Omental fat pad (tissue), 4 donors: ENCODE measurements around the gene RTN4. TPM values are rescaled to one million over a fixed set of nuclear protein-coding genes. Genes with fewer than 3 reads are reported as not detected.
"Not testable (repeated sequence)": the region's sequence is repeated elsewhere in the genome, so short reads cannot be mapped to it uniquely, and the experiment has no call there.

Source experiments
- ATAC-seq: fragments of 150-250 bp; one replicate; pipeline ENCODE4 v1.9.1; 2016; ENCODE audit warnings: mild to moderate bottlenecking, moderate library complexity; ENCODE audit not compliant: low FRiP score
- DNase-seq: peaks from one replicate; pipeline ENCODE4 v3.0.0-alpha.2; 2019; ENCODE audit warnings: low spot score
- total RNA-seq, 4 donors: library from RNA; depleted of rRNA; stranded (reverse); fragments of >200 nt; gene quantifications; one replicate each; pipeline ENCODE4 v1.1.0, GENCODE V29; 2016
- TF ChIP-seq, protein P1 (sequence below), 3 donors: fragments of 450-650 bp; IDR thresholded peaks; one replicate each; pipeline ENCODE4 v1.5.1; 2016 to 2017; ENCODE audit warnings: antibody characterized with exemption in 3 of 3, mild to moderate bottlenecking in 3 of 3, moderate library complexity in 2 of 3

RTN4 gene
- total RNA-seq, 4 donors from 2014 or later: 308 to 566 (median 400) TPM

DNA sequence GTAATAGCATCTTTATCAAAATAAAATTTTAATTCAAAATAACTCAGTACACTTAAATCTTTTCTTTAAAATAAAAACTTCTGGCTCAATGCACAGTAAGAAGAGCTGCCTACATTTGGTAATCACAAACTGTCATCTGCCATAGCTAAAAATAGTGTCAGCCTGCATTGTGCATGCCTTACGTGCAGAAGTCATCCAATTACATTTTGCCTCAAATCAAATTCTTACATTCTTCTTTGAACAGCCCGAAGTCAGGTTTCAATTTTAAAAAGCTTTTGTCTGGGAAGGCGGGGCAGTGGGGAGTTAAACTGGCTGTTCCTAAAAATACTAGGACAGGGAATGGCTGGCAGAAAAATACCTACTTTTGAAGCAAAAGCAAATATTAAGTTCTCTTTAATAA lies 51.1 kb downstream of the RTN4 start:
- TF ChIP-seq, protein P1, sequence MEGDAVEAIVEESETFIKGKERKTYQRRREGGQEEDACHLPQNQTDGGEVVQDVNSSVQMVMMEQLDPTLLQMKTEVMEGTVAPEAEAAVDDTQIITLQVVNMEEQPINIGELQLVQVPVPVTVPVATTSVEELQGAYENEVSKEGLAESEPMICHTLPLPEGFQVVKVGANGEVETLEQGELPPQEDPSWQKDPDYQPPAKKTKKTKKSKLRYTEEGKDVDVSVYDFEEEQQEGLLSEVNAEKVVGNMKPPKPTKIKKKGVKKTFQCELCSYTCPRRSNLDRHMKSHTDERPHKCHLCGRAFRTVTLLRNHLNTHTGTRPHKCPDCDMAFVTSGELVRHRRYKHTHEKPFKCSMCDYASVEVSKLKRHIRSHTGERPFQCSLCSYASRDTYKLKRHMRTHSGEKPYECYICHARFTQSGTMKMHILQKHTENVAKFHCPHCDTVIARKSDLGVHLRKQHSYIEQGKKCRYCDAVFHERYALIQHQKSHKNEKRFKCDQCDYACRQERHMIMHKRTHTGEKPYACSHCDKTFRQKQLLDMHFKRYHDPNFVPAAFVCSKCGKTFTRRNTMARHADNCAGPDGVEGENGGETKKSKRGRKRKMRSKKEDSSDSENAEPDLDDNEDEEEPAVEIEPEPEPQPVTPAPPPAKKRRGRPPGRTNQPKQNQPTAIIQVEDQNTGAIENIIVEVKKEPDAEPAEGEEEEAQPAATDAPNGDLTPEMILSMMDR (IDR thresholded peaks at IDR 0.05): no peak
- peak; percentile 37 for ATAC-seq
- no peak for DNase-seq

DNA sequence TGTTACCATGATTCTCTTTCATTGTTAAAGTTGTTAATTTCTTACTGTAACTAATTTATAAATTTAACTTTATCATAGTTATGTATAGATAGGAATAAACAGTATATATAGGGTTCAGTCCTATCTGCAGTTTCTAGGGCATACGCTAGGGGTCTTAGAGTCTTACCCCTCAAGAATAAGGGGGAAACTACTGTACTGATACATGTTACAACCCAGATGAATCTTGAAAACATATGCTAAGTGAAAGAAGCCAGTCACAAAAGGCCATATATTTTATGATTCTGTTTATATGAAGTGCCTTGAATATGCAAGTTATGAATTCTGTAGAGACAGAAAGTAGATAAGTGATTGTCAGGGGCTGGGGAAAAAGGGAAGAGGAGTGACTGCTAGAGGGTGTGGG lies 52.4 kb downstream of the RTN4 start:
- no peak for DNase-seq
- no peak for ATAC-seq
- TF ChIP-seq, protein P1 (IDR thresholded peaks at IDR 0.05): no peak

DNA sequence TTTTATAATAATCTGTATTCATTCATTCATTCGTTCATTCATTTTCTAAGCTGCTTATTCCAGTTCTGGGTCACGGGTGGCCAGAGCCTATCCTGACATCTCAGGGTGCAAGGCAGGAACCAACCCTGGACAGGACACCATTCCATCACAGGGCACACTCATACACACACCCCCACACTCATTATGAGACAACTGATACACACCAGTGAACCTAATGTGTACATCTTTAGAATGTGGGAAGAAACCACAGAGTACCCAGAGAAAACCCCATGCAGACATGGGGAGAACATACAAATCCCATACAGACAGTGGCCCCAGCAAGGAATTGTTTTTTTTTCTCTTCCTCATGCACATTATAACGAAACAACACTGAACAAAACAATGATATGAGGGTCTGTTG lies 54.7 kb downstream of the RTN4 start:
- no peak for DNase-seq
- TF ChIP-seq, protein P1 (IDR thresholded peaks at IDR 0.05): no peak

DNA sequence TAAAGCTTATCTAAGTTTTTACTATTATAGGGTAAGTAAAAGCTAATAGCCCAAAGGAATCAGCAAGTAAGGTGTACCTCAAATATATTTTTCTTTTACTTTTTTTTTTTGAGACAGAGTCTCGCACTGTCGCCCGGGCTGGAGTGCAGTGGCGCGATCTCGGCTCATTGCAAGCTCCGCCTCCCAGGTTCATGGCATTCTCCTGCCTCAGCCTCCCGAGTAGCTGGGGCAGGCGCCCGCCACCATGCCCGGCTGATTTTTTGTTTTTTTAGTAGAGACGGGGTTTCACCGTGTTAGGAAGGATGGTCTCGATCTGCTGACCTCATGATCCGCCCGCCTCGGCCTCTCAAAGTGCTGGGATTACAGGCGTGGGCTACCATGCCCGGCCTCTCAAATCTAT lies 59.6 kb downstream of the RTN4 start:
- ATAC-seq, DNase-seq: not testable (repeated sequence)

More for the DNA sequence above, 54.7 kb downstream of the RTN4 start:
- no peak for ATAC-seq

DNA sequence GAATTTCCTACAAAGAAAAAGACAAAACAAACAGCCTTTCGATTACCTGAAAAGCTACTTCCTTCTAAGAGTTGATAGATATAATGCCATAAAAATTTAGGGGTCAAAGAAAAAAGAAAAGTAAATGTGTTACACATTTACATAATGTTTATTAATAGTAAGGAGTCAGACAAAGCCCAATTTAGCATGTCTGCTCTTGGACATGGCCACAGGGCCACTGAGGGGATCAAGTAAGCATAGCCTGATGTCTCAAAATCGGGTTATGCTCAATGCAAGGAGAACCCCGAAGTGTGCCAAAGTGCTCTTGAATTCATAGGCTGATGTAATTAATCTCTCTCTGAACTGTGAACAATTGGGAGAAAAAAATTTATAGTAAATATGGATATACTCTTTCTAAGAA lies 61.6 kb downstream of the RTN4 start:
- no peak for ATAC-seq
- TF ChIP-seq, protein P1 (IDR thresholded peaks at IDR 0.05): no peak
- DNase-seq: no peak

DNA sequence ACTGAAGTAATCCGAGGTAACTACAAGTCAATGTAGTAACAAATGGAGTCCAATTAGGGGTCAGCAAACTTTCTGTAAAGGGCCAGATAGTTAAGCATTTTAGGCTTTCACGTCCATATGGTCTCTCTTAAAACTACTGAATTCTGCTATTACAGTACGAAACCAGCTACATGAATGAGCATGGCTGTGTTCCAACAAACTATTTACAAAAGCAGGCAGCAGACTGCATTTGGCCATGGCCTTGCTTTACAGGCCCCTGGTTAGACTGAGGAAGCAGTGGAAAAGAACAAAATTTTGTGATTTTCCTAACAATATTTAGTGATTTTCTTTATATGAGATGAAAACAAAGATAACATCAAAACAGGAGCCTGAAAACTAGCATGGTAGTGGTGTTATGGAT lies 64.0 kb downstream of the RTN4 start:
- no peak for DNase-seq
- no peak for ATAC-seq
- TF ChIP-seq, protein P1 (IDR thresholded peaks at IDR 0.05): no peak

DNA sequence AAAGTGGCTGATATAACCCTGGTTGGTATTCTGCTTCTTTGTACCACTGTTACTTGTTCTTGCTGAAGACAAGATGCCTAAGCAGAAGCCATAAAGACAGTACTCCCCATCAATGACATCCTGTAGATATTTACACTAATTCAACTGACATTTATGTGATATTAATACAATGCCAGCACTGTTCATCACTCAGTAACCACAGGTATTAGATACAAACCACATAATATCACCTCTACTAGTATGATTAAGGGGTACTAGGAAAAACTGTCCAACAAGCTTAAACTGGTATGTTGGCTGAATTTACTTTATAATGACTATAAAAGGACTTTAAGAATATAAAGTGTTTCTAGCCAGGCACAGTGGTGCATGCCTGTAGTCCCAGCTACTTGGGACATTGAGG lies 65.8 kb downstream of the RTN4 start:
- DNase-seq (no peak), ATAC-seq (no peak)
- TF ChIP-seq, protein P1 (IDR thresholded peaks at IDR 0.05): no peak
